Erythroblast (primary cell): ENCODE data around the gene EIF4ENIF1.

Experiments used
- GATA1 ChIP-seq: IDR thresholded peaks from 2 replicates; pipeline ENCODE4 v1.6.1; 2011; ENCODE audit warnings: low read depth, mild to moderate bottlenecking, control low read depth, low read length, moderate library complexity
- POLR2A ChIP-seq: IDR thresholded peaks from 2 replicates; pipeline ENCODE4 v1.6.1; 2011; ENCODE audit warnings: mild to moderate bottlenecking, low read length

GRCh38 chr22:31465307-31465706 is 24.3 kb downstream of the EIF4ENIF1 start:
- TF ChIP-seq POLR2A (no peak), GATA1 (no peak)
